Activated CD8-positive, alpha-beta T cell treated with anti-CD3 and anti-CD28 coated beads for 36 hours (primary cell): ENCODE data around the gene HNF4A. TPM values are rescaled to one million over a fixed set of nuclear protein-coding genes. Genes with fewer than 3 reads are reported as not detected.

Experiments used
- ATAC-seq: fragments of 200-7000 bp; cut with Tn5 transposase; one replicate; pipeline ENCODE4 v1.10.0; 2021; ENCODE audit warnings: mild to moderate bottlenecking, moderate library complexity
- CTCF ChIA-PET: fragments of 350-600 bp; sonication (Branson Sonifier 250); formaldehyde crosslinking; loops from one replicate; lab custom pipeline; 2021; ENCODE audit warnings: antibody characterized with exemption; lab: Charles Lee
- POLR2A ChIA-PET: fragments of 350-600 bp; sonication (Branson Sonifier 250); formaldehyde crosslinking; loops from one replicate; lab custom pipeline; 2021; ENCODE audit warnings: antibody characterized with exemption; lab: Charles Lee
- DNase-seq: peaks from one replicate; pipeline ENCODE4 v3.0.0-alpha.2; 2020
- H3K27ac Mint-ChIP-seq: one replicate; pipeline ENCODE4 v1.8.0; 2021; ENCODE audit warnings: mild to moderate bottlenecking, mixed read lengths
- H3K27me3 Mint-ChIP-seq: one replicate; pipeline ENCODE4 v1.8.0; 2021; ENCODE audit warnings: mixed read lengths
- H3K36me3 Mint-ChIP-seq: one replicate; pipeline ENCODE4 v1.8.0; 2021; ENCODE audit warnings: low read depth, mixed read lengths
- H3K4me1 Mint-ChIP-seq: one replicate; pipeline ENCODE4 v1.8.0; 2021; ENCODE audit warnings: low read depth, mixed read lengths
- H3K4me3 Mint-ChIP-seq: one replicate; pipeline ENCODE4 v1.8.0; 2021; ENCODE audit warnings: mild to moderate bottlenecking, moderate library complexity, mixed read lengths
- H3K9me3 Mint-ChIP-seq: one replicate; pipeline ENCODE4 v1.8.0; 2021; ENCODE audit warnings: mixed read lengths
- CTCF ChIP-seq: fragments of 200-600 bp; IDR thresholded peaks from one replicate; pipeline ENCODE4 v1.8.0; 2022; ENCODE audit warnings: antibody characterized with exemption, mild to moderate bottlenecking
- intact Hi-C: fragments of 100-400 bp; cut with micrococcal nuclease; formaldehyde crosslinking; loops from one replicate; pipeline ENCODE4 v1.10.0; 2022
- total RNA-seq, 2 experiments: library from RNA; stranded (reverse); gene quantifications; one replicate each; pipeline ENCODE4 v1.2.3, GENCODE V29; 2021

Gene HNF4A
- total RNA-seq, 2 experiments from 2014 or later: not detected

DNA sequence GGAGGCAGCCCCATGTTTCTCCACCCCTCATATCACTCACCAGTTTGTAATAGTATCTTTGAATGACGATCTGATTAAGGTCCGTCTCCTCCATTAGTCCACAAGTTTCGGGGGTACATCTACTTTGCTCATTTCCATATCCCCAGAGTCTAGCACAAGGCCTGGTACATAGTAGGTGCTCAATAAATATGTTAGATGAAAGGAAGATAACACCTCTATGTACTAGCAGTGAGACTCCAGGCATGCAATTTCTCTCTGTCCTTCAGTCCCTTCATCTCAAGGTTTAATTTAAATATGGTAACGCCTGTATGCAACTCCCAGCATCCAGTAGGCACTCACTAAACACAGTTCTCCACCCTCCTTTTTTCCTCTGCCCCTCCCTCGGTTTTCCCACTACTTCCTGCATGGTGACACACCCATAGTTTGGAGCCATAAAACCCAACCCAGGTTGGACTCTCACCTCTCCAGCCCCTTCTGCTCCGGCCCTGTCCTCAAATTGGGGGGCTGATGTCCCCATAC lies 461 bp upstream of the HNF4A start:
- no peak for TF ChIP-seq CTCF
- Mint-ChIP-seq H3K36me3 (no peaks in the 10 kb centered on the region), H3K4me1 (no peaks in the 10 kb centered on the region), H3K27ac (no peak overlapping the region), H3K4me3 (no peak overlapping the region), H3K9me3 (no peaks in the 10 kb centered on the region), H3K27me3 (peaks cover 8% of the 10 kb centered on the region)
- POLR2A ChIA-PET: no interaction called here
- intact Hi-C loops: no loop called here
- DNase-seq (no peak), ATAC-seq (no peak)
- CTCF ChIA-PET: interaction anchor here (1.0 to 1.5 kb wide), 2 partner anchors 44 to 138 kb away, joined by 4 to 5 read pairs; partner anchors contain the start of gene FITM2

- intact Hi-C loops: no loop called here
- DNase-seq (no peak), ATAC-seq (no peak)
- Mint-ChIP-seq H3K9me3 (no peaks in the 10 kb centered on the region), H3K4me3 (no peak overlapping the region), H3K4me1 (no peaks in the 10 kb centered on the region), H3K27ac (no peak overlapping the region), H3K36me3 (no peaks in the 10 kb centered on the region), H3K27me3 (peaks cover 8% of the 10 kb centered on the region)
- POLR2A ChIA-PET: no interaction called here
- no peak for TF ChIP-seq CTCF
- CTCF ChIA-PET: no interaction called here
Measured at GRCh38 chr20:44356353-44356723, 839 bp downstream of the HNF4A start.

- H3K4me3 Mint-ChIP-seq: no peak overlapping the region
- H3K4me1 Mint-ChIP-seq: no peaks in the 10 kb centered on the region
- ChIA-PET POLR2A (no interaction called here), CTCF (interaction anchor here (1.3 kb wide), 1 partner anchor 29 kb away, joined by 6 read pairs; no protein-coding TSS in a partner anchor)
- no peaks in the 10 kb centered on the region for H3K9me3 Mint-ChIP-seq
- no peak for TF ChIP-seq CTCF
- ATAC-seq: no peak
- H3K36me3 Mint-ChIP-seq: no peaks in the 10 kb centered on the region
- DNase-seq: no peak
- intact Hi-C loops: no loop called here
- peaks cover 8% of the 10 kb centered on the region for H3K27me3 Mint-ChIP-seq
- H3K27ac Mint-ChIP-seq: no peak overlapping the region
Measured at GRCh38 chr20:44357020-44357419, 1.5 kb downstream of the HNF4A start.

DNA sequence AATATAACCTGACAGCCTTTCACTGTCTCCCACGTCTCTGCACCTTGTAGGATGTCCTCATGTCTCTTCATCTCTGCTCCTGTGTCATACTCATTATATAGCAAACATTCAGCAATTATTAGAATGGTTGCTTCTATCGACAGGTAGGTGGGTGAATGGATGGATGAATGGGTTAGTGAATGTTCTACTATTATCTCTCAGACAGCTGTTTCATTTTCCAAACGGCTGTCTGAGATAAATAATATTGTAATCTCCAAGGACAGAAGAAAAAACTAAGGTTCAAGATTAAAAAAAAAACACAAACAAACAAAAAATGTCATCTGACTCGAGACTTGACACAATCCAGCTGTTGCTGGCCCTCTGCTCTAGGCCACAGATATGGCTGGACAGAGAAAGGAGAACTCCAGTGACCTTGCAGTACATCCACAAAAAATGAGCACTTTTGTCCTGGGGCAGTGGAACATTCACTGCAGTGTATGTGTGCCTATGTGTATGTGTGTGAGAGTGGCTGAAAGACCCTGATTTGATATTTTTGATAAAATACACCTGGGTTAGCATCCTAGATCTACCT lies 2.1 kb downstream of the HNF4A start:
- intact Hi-C loops: no loop called here
- Mint-ChIP-seq H3K27me3 (peaks cover 4% of the 10 kb centered on the region), H3K27ac (no peak overlapping the region), H3K9me3 (no peaks in the 10 kb centered on the region), H3K4me3 (no peak overlapping the region), H3K36me3 (no peaks in the 10 kb centered on the region), H3K4me1 (no peaks in the 10 kb centered on the region)
- TF ChIP-seq CTCF: no peak
- ATAC-seq (no peak), DNase-seq (no peak)
- ChIA-PET CTCF (interaction anchor here (1.3 kb wide), 1 partner anchor 28 kb away, joined by 6 read pairs; no protein-coding TSS in a partner anchor), POLR2A (no interaction called here)

DNA sequence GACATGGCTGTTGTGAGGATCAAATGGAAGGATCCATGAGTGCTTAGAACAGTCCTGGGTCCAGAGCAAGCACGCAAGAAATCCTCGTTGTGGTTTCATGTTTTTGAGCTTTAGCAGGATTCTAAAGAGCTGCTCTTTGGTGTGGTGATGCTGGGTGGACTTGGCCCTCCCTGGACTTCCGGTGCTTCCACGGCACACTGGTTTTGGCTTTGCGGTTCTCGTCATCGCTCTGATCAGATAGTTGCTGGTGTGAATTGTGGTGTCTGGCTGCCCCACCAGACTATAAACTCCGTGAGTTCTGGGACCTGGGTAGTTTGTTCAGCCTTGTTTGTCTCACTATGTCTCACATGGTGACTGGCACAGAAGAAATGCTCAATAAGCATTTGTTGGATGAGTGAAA lies 3.3 kb downstream of the HNF4A start:
- no peak for ATAC-seq
- intact Hi-C loops: no loop called here
- Mint-ChIP-seq H3K27ac (no peak overlapping the region), H3K27me3 (peaks cover 4% of the 10 kb centered on the region), H3K4me3 (no peak overlapping the region), H3K9me3 (no peaks in the 10 kb centered on the region), H3K4me1 (no peaks in the 10 kb centered on the region), H3K36me3 (no peaks in the 10 kb centered on the region)
- TF ChIP-seq CTCF: no peak
- DNase-seq: no peak
- CTCF ChIA-PET: no interaction called here
- POLR2A ChIA-PET: no interaction called here
